Measurements from ENCODE around the gene EYA4.

The EYA4 gene

GRCh38 chr6:133523816-133524215 lies 282.7 kb downstream of the EYA4 start:
- Histone ChIP-seq H3K4me1 (ENCODE audit: insufficient read depth, low read length) (peaks cover 6% of the 10 kb centered on the region; the same call in 1 of the 2 replicates), H3K9me3 (ENCODE audit: control insufficient read depth, insufficient read depth, low read length) (no peaks in the 10 kb centered on the region), H3K36me3 (ENCODE audit: insufficient read depth, low read length) (no peaks in the 10 kb centered on the region), H3K9ac (ENCODE audit: low read depth, low read length) (no peak overlapping the region)

GRCh38 chr6:133526436-133526835 lies 285.3 kb downstream of the EYA4 start:
- no peaks in the 10 kb centered on the region for H3K36me3 ChIP-seq (ENCODE audit: insufficient read depth, low read length)
- H3K9ac ChIP-seq (ENCODE audit: low read depth, low read length) = no peak overlapping the region
- H3K4me1 ChIP-seq (ENCODE audit: insufficient read depth, low read length) = peaks cover 6% of the 10 kb centered on the region; the same call in 1 of the 2 replicates
- no peaks in the 10 kb centered on the region for H3K9me3 ChIP-seq (ENCODE audit: control insufficient read depth, insufficient read depth, low read length)

GRCh38 chr6:133528566-133528965 lies 287.4 kb downstream of the EYA4 start:
- Histone ChIP-seq H3K9me3 (ENCODE audit: control insufficient read depth, insufficient read depth, low read length) (no peaks in the 10 kb centered on the region), H3K9ac (ENCODE audit: low read depth, low read length) (no peak overlapping the region), H3K36me3 (ENCODE audit: insufficient read depth, low read length) (no peaks in the 10 kb centered on the region), H3K4me1 (ENCODE audit: insufficient read depth, low read length) (peaks cover 6% of the 10 kb centered on the region; the same call in 1 of the 2 replicates)

DNA sequence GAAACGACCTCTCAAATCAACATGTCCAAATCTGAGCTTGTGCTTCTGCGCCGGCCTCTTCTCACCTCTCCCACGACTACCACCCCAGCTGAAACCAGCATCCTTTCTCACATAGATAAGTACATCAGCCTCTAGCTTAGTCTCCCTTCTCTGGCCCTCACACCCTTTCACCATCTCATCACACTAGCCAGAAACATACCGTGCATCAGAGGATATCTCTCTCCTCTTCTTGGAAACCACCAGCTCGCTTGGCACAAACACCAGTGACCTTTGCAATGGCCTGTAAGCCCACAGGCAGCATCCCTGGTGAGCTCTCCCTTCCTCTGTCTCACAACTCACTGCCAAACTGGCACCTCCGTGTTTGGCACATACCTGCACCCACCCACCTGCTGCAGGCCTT lies 291.8 kb downstream of the EYA4 start:
- no peaks in the 10 kb centered on the region for H3K9me3 ChIP-seq (ENCODE audit: control insufficient read depth, insufficient read depth, low read length)
- no peaks in the 10 kb centered on the region for H3K4me1 ChIP-seq (ENCODE audit: insufficient read depth, low read length)
- no peaks in the 10 kb centered on the region for H3K36me3 ChIP-seq (ENCODE audit: insufficient read depth, low read length)
- H3K9ac ChIP-seq (ENCODE audit: low read depth, low read length) = no peak overlapping the region

DNA sequence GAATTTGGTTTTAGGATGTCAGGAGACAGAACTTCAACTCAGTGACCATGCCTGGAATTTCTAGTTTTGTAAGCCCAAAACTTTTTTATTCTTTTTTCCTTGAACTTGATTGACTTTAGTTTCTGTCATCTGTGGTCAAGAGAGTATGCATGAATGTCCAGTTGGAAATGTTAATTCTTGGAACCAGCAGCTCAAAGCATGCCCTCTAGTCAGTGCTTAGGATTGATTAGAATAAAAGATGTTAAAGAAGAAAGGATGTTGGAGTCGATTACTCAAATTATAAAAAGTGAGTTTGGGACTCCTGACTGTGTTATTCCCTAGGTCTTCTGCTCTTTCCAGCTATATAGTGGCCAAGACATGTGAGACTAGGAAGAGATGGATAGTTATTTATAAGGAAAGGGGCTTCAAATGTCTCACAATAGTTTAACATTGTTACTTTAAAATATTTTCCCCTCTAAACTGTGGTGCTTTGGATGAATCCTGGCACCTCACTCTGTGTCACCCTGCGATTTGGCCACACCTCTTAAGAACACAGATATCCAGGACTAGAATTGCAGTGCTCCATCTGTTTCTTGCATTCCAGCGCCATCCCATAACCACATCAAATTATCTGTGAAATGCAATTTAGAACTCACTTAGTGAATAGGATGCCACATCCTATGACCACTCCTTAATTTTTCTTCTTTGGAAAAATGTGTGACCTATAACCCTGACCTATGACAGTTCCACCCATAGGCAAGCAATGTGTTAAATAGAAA lies 298.5 kb downstream of the EYA4 start:
- Histone ChIP-seq H3K9ac (ENCODE audit: low read depth, low read length) (no peak overlapping the region), H3K36me3 (ENCODE audit: insufficient read depth, low read length) (no peaks in the 10 kb centered on the region), H3K9me3 (ENCODE audit: control insufficient read depth, insufficient read depth, low read length) (no peaks in the 10 kb centered on the region), H3K4me1 (ENCODE audit: insufficient read depth, low read length) (peaks cover 4% of the 10 kb centered on the region; the same call in 1 of the 2 replicates)

GRCh38 chr6:133540361-133540760 lies 299.2 kb downstream of the EYA4 start:
- Histone ChIP-seq H3K9me3 (ENCODE audit: control insufficient read depth, insufficient read depth, low read length) (no peaks in the 10 kb centered on the region), H3K36me3 (ENCODE audit: insufficient read depth, low read length) (no peaks in the 10 kb centered on the region), H3K4me1 (ENCODE audit: insufficient read depth, low read length) (peaks cover 4% of the 10 kb centered on the region; the same call in 1 of the 2 replicates), H3K9ac (ENCODE audit: low read depth, low read length) (no peak overlapping the region)

DNA sequence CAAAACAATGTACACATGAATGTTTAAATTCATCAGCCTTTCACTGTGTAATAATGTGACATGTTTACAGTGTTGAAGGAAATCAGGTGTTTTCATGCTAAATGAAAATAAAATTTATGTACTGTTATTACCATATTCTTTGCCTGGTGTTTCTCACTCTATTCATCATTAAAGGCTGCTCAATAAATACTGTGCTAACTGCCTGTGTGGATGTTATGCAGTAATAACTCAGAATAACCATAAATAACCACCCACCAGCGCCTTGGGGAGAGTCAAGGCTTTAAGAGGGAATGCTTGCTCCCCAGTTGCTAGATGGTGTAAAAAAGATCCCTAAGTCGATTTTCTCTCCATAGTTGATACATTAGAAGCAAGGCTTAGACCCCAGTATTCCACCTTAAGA lies 299.9 kb downstream of the EYA4 start:
- H3K36me3 ChIP-seq (ENCODE audit: insufficient read depth, low read length) = no peaks in the 10 kb centered on the region
- H3K9ac ChIP-seq (ENCODE audit: low read depth, low read length) = no peak overlapping the region
- no peaks in the 10 kb centered on the region for H3K9me3 ChIP-seq (ENCODE audit: control insufficient read depth, insufficient read depth, low read length)
- peaks cover 4% of the 10 kb centered on the region; the same call in 1 of the 2 replicates for H3K4me1 ChIP-seq (ENCODE audit: insufficient read depth, low read length)

DNA sequence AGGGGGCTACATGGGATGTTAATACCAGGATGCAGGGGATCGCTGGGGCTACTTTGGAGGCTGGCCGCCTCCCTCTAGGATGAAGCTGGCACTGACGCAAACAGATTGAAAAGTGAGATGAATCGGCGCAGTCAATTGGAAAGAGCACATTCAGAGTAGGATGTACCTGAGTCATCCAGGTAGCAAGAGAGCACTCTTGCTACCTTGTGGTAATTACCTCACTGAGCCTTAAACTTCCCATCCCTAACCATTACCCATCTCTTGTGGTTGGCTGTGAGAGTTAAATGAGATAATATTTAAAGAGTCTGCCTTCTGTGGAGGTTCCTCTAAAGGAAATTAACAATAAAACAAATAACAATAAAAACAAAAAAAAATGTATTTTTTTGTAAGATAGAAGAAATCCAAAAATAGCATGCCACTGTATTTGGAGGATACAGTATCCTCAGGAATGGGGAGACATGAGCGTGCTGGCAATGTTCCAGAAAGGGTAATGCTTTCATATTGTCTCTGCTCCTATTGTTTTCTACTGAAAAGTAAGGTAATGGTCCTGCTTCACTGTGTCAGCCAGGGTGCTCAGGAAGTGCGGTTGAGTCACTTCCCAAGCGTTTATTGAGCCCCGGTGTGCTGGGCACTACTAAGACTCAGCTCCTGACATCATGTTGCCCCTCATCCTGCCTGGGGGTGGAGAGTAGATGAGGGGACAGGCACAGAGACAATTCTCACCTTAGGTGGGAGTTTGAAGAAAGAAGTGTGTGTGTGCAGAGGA lies 301.1 kb downstream of the EYA4 start:
- peaks cover 4% of the 10 kb centered on the region for H3K4me1 ChIP-seq (ENCODE audit: insufficient read depth, low read length)
- H3K36me3 ChIP-seq (ENCODE audit: insufficient read depth, low read length) = no peaks in the 10 kb centered on the region
- no peaks in the 10 kb centered on the region for H3K9me3 ChIP-seq (ENCODE audit: control insufficient read depth, insufficient read depth, low read length)
- no peak overlapping the region for H3K9ac ChIP-seq (ENCODE audit: low read depth, low read length)

DNA sequence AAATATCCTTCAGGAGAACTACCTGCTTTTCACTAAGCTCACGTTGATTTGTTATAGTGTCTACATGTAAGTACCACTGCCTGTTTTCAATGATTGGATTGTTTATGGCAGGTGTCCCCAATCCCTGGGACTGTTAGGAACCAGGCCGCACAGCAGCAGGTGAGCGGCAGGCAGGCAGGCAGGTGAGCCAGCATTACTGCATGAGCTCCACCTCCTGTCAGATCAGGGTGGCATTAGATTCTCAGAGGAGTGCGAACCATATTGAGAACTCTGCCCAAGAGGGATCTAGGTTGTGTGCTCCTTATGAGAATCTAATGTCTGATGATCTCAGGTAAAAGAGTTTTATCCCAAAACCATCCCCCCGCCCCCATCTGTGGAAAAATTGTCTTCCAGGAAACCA lies 303.3 kb downstream of the EYA4 start:
- no peaks in the 10 kb centered on the region for H3K36me3 ChIP-seq (ENCODE audit: insufficient read depth, low read length)
- no peak overlapping the region for H3K9ac ChIP-seq (ENCODE audit: low read depth, low read length)
- no peaks in the 10 kb centered on the region for H3K9me3 ChIP-seq (ENCODE audit: control insufficient read depth, insufficient read depth, low read length)
- peaks cover 19% of the 10 kb centered on the region for H3K4me1 ChIP-seq (ENCODE audit: insufficient read depth, low read length)

GRCh38 chr6:133546098-133546497 lies 304.9 kb downstream of the EYA4 start:
- Histone ChIP-seq H3K4me1 (ENCODE audit: insufficient read depth, low read length) (peaks cover 28% of the 10 kb centered on the region), H3K9ac (ENCODE audit: low read depth, low read length) (no peak overlapping the region)

DNA sequence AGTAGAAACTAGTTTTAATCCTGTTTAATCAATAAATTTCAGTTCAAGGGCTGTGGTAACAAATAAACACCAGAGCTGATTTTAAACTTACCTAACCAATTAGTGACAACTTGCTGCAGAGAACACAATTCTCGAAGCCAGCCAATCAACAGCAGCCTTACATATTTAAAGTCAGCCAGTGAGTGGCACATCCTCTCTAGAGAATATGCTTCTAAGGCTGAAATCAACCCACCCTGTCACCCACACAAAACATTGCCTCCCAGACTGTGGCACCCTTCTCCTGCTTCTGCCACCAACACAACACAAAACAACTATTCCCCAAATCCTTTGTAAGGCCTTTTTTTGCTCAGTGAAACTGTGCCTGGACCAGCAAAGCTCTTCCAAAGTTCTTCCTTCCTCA lies 306.0 kb downstream of the EYA4 start:
- H3K4me1 ChIP-seq (ENCODE audit: insufficient read depth, low read length) = peaks cover 34% of the 10 kb centered on the region
- no peaks in the 10 kb centered on the region for H3K36me3 ChIP-seq (ENCODE audit: insufficient read depth, low read length)
- no peaks in the 10 kb centered on the region for H3K9me3 ChIP-seq (ENCODE audit: control insufficient read depth, insufficient read depth, low read length)
- H3K9ac ChIP-seq (ENCODE audit: low read depth, low read length) = no peak overlapping the region

More at GRCh38 chr6:133546098-133546497, 304.9 kb downstream of the EYA4 start:
- H3K36me3 ChIP-seq (ENCODE audit: insufficient read depth, low read length) = no peaks in the 10 kb centered on the region
- H3K9me3 ChIP-seq (ENCODE audit: control insufficient read depth, insufficient read depth, low read length) = no peaks in the 10 kb centered on the region

GRCh38 chr6:133548423-133549159 lies 307.4 kb downstream of the EYA4 start:
- Histone ChIP-seq H3K4me1 (ENCODE audit: insufficient read depth, low read length) (peaks cover 37% of the 10 kb centered on the region), H3K9me3 (ENCODE audit: control insufficient read depth, insufficient read depth, low read length) (no peaks in the 10 kb centered on the region), H3K36me3 (ENCODE audit: insufficient read depth, low read length) (no peaks in the 10 kb centered on the region), H3K9ac (ENCODE audit: low read depth, low read length) (no peak overlapping the region)

DNA sequence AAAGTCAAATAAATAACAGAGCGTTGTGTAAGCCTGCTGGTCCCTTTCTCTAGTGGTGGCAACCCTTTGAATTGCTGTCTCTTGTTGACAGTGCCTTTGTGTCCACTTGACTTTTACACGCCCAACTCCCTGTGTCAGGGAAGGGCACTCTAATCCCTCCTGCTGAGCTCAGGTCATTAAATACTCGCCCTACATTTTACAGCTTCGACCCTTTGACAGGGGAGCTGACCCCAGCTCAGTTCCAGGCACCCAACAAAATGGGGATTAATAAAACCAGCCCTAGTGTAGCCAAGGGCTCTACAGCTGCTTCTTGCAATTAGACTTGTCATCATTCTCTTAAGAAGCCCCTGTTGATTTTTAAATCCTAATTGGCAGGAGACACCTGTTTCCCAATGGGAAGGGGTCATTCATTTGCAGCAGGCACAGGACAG lies 308.2 kb downstream of the EYA4 start:
- Histone ChIP-seq H3K9ac (ENCODE audit: low read depth, low read length) (no peak overlapping the region), H3K4me1 (ENCODE audit: insufficient read depth, low read length) (peaks cover 37% of the 10 kb centered on the region), H3K36me3 (ENCODE audit: insufficient read depth, low read length) (no peaks in the 10 kb centered on the region), H3K9me3 (ENCODE audit: control insufficient read depth, insufficient read depth, low read length) (no peaks in the 10 kb centered on the region)

DNA sequence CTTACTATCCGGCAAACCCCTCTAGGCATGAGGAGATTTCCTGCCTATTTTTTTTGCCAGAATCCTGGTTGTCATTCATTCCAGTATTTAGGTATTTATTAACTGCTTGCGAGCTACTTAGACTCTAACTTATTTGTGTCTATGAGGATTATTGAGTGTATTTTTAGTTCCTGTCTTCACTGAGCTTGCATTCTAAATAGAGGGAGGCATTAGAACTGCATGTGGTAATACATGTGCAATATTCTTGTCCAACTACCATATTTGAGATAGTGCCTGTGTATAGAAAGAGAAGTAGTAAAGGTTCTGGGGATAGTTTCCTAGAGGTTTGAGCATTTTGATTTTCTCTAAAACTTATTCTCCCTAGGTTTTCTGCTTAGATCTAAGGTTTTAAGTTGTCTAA lies 308.9 kb downstream of the EYA4 start:
- H3K9me3 ChIP-seq (ENCODE audit: control insufficient read depth, insufficient read depth, low read length) = no peaks in the 10 kb centered on the region
- H3K36me3 ChIP-seq (ENCODE audit: insufficient read depth, low read length) = no peaks in the 10 kb centered on the region
- no peak overlapping the region for H3K9ac ChIP-seq (ENCODE audit: low read depth, low read length)
- H3K4me1 ChIP-seq (ENCODE audit: insufficient read depth, low read length) = peaks cover 37% of the 10 kb centered on the region
